SK-N-SH (cell line): Measurements from ENCODE around the gene ENPEP. TPM values are rescaled to one million over a fixed set of nuclear protein-coding genes. Genes with fewer than 3 reads are reported as not detected.

Source experiments
- CTCF ChIA-PET: fragments of 300-600, 350-600 bp; formaldehyde crosslinking; extraction: SDS; loops from one replicate; lab custom pipeline; 2021; lab: Yijun Ruan, JAX
- POLR2A ChIA-PET: fragments of 350-600 bp; sonication (Branson Sonifier 250); formaldehyde crosslinking; extraction: SDS; loops from one replicate; lab custom pipeline; 2020; ENCODE audit warnings: antibody characterized with exemption, inconsistent platforms; lab: Yijun Ruan, JAX
- DNase-seq: peaks from one replicate; pipeline ENCODE4 v3.0.0; 2012
- H2AFZ ChIP-seq: fragments of 200-600 bp; sonication (generic); 2 replicates; pipeline ENCODE4 v1.8.1; 2016; ENCODE audit warnings: antibody characterized with exemption, mild to moderate bottlenecking, low read depth
- H3F3A ChIP-seq: fragments of 200-600 bp; sonication (generic); replicated peaks from 2 replicates; pipeline ENCODE3; 2016; ENCODE audit warnings: antibody characterized with exemption, mild to moderate bottlenecking; ENCODE audit not compliant: insufficient read depth
- H3K27ac ChIP-seq, 2 experiments: fragments of 200-500 bp in 1 of 2; fragments of 200-600 bp in 1 of 2; sonication (Bioruptor generic) in 1 of 2; sonication (generic), shearing (Covaris generic) in 1 of 2; 2 replicates each; pipeline versions ENCODE4 v1.5.1 to v1.6.1; 2014 to 2016; ENCODE audit warnings: low read depth in 2 of 2, inconsistent platforms in 1 of 2, low read length in 1 of 2, mild to moderate bottlenecking in 1 of 2, mixed read lengths in 1 of 2
- H3K27me3 ChIP-seq: fragments of 200-600 bp; sonication (generic), shearing (Covaris generic); 2 replicates; pipeline ENCODE4 v1.6.1; 2016; ENCODE audit warnings: mixed run types; ENCODE audit not compliant: insufficient read depth
- H3K36me3 ChIP-seq, 2 experiments: fragments of 200-500 bp in 1 of 2; fragments of 200-600 bp in 1 of 2; sonication (Bioruptor generic) in 1 of 2; sonication (generic) in 1 of 2; replicated peaks in 1 of 2; 2 replicates each; pipeline versions ENCODE3 to v1.5.1; 2014 to 2016; ENCODE audit warnings: low read length in 1 of 2, mild to moderate bottlenecking in 1 of 2; ENCODE audit not compliant: insufficient read depth in 2 of 2, control insufficient read depth in 1 of 2
- H3K4me1 ChIP-seq, 2 experiments: fragments of 200-500 bp in 1 of 2; fragments of 200-600 bp in 1 of 2; sonication (Bioruptor generic) in 1 of 2; sonication (generic), shearing (Covaris generic) in 1 of 2; 2 replicates each; pipeline versions ENCODE4 v1.5.1 to v1.6.1; 2014 to 2016; ENCODE audit warnings: low read depth in 1 of 2, low read length in 1 of 2, mixed run types in 1 of 2; ENCODE audit not compliant: insufficient read depth in 2 of 2, control insufficient read depth in 1 of 2
- H3K4me2 ChIP-seq: fragments of 200-600 bp; sonication (generic), shearing (Covaris generic); 2 replicates; pipeline ENCODE4 v1.6.1; 2017; ENCODE audit warnings: mixed run types
- H3K4me3 ChIP-seq, 2 experiments: fragments of 200-500 bp in 1 of 2; fragments of 200-600 bp in 1 of 2; sonication (Bioruptor generic) in 1 of 2; sonication (generic), shearing (Covaris generic) in 1 of 2; 2 replicates each; pipeline versions ENCODE4 v1.5.1 to v1.8.1; 2014 to 2016; ENCODE audit warnings: low read depth in 2 of 2, inconsistent platforms in 1 of 2, low read length in 1 of 2, mild to moderate bottlenecking in 1 of 2, mixed read lengths in 1 of 2, moderate library complexity in 1 of 2
- H3K79me2 ChIP-seq: fragments of 200-600 bp; sonication (generic); 2 replicates; pipeline ENCODE4 v1.8.1; 2017; ENCODE audit warnings: mild to moderate bottlenecking; ENCODE audit not compliant: insufficient read depth
- H3K9ac ChIP-seq: fragments of 200-600 bp; sonication (generic); 2 replicates; pipeline ENCODE4 v1.6.1; 2017; ENCODE audit warnings: mixed run types
- H3K9me2 ChIP-seq: fragments of 200-600 bp; sonication (generic); 2 replicates; pipeline ENCODE4 v1.6.1; 2017; ENCODE audit warnings: mixed run types
- H3K9me3 ChIP-seq: fragments of 200-600 bp; sonication (generic); 2 replicates; pipeline ENCODE4 v1.6.1; 2017; ENCODE audit warnings: mixed run types, mild to moderate bottlenecking, moderate library complexity
- H4K20me1 ChIP-seq: fragments of 200-600 bp; sonication (generic); 2 replicates; pipeline ENCODE4 v1.6.1; 2017; ENCODE audit warnings: mild to moderate bottlenecking, mixed run types; ENCODE audit not compliant: insufficient read depth
- CTCF ChIP-seq: fragments of 200-600 bp; sonication (generic); IDR thresholded peaks from 2 replicates; pipeline ENCODE4 v1.6.1; 2017; ENCODE audit warnings: antibody characterized with exemption, mild to moderate bottlenecking, moderate library complexity
- ELF1 ChIP-seq: IDR thresholded peaks from 2 replicates; pipeline ENCODE4 v1.4.0; 2012
- EP300 ChIP-seq, 2 experiments: IDR thresholded peaks; 2 replicates each; pipeline versions ENCODE4 v1.4.0 to v1.6.1; 2012; ENCODE audit warnings: borderline replicate concordance in 1 of 2, low read depth in 1 of 2, low read length in 1 of 2
- EZH2phosphoT487 ChIP-seq: fragments of 200-600 bp; sonication (generic); IDR thresholded peaks from 2 replicates; pipeline ENCODE4 v1.6.1; 2017; ENCODE audit warnings: low read depth, mixed run types, mild to moderate bottlenecking, antibody characterized with exemption, moderate library complexity, borderline replicate concordance
- FOSL2 ChIP-seq: IDR thresholded peaks from 2 replicates; pipeline ENCODE4 v1.4.0; 2012; ENCODE audit warnings: low read depth, mild to moderate bottlenecking, moderate library complexity, borderline replicate concordance
- GABPA ChIP-seq: IDR thresholded peaks from 2 replicates; pipeline ENCODE4 v1.4.0; 2012; ENCODE audit warnings: low read depth, mild to moderate bottlenecking
- NFIC ChIP-seq: IDR thresholded peaks from 2 replicates; pipeline ENCODE4 v1.4.0; 2012; ENCODE audit warnings: borderline replicate concordance
- RAD21 ChIP-seq: IDR thresholded peaks from 2 replicates; pipeline ENCODE4 v1.6.1; 2012; ENCODE audit warnings: mild to moderate bottlenecking, low read length
- RCOR1 ChIP-seq: fragments of 150-350 bp; IDR thresholded peaks from 2 replicates; pipeline ENCODE4 v1.6.1; 2017; ENCODE audit warnings: antibody characterized with exemption, low read length
- REST ChIP-seq: IDR thresholded peaks from 2 replicates; pipeline ENCODE4 v1.6.1; 2012; ENCODE audit warnings: mild to moderate bottlenecking, low read depth, low read length, moderate library complexity
- SIN3A ChIP-seq: IDR thresholded peaks from 2 replicates; pipeline ENCODE4 v1.6.1; 2012; ENCODE audit warnings: low read depth, mild to moderate bottlenecking, low read length, moderate library complexity, borderline replicate concordance
- TAF1 ChIP-seq: IDR thresholded peaks from 2 replicates; pipeline ENCODE4 v1.6.1; 2012; ENCODE audit warnings: low read depth, mild to moderate bottlenecking, low read length, moderate library complexity, borderline replicate concordance
- TCF12 ChIP-seq: IDR thresholded peaks from 2 replicates; pipeline ENCODE4 v1.4.0; 2012
- USF2 ChIP-seq: fragments of 150-350 bp; IDR thresholded peaks from 2 replicates; pipeline ENCODE4 v1.6.1; 2017; ENCODE audit warnings: antibody characterized with exemption, low read length, low read depth, borderline replicate concordance
- WGBS: methylation state at CpG from one replicate; pipeline ENCODE4 v1.1.6; 2017; ENCODE audit warnings: low lambda C conversion rate; 5-methylcytosine and 5-hydroxymethylcytosine counted together
- polyA plus RNA-seq, 3 experiments: library from polyadenylated mRNA; depleted of rRNA; stranded (reverse); fragments of >200 nt; gene quantifications; 2 replicates each; pipeline ENCODE4 v1.2.3, GENCODE V29; 2012

The ENPEP gene
- polyA plus RNA-seq, 1 of the 3 experiments (the other 2 are of a cell fraction), result 0.16 TPM

GRCh38 chr4:110609044-110609750 lies 133.2 kb downstream of the ENPEP start:
- H3K4me2 ChIP-seq, result no peak overlapping the region
- CTCF ChIA-PET, result no interaction called here
- H3K9ac ChIP-seq, result no peak overlapping the region
- H3K4me1 ChIP-seq, result no peaks in the 10 kb centered on the region
- H3K79me2 ChIP-seq, result no peaks in the 10 kb centered on the region
- no peaks in the 10 kb centered on the region for H3F3A ChIP-seq
- peaks cover 59% of the 10 kb centered on the region for H3K27me3 ChIP-seq
- H3K36me3 ChIP-seq, result no peaks in the 10 kb centered on the region
- TF ChIP-seq TAF1 (no peak), SIN3A (no peak), NFIC (no peak), EP300 (IDR thresholded peaks at IDR 0.05; ENCODE audit: borderline replicate concordance in 1 of 2, low read depth in 1 of 2, low read length in 1 of 2) (no peak), REST (no peak), TCF12 (no peak), GABPA (no peak), RAD21 (no peak), RCOR1 (no peak), FOSL2 (no peak), USF2 (no peak), EZH2phosphoT487 (no peak), ELF1 (no peak), CTCF (no peak)
- TF ChIP-seq, all 33 proteins: peak for 0
- H3K27ac ChIP-seq, result no peak overlapping the region
- POLR2A ChIA-PET, result no interaction called here
- no peak overlapping the region for H3K4me3 ChIP-seq
- WGBS, result 12% methylated on average over 6 of the region's 6 CpGs
- no peaks in the 10 kb centered on the region for H4K20me1 ChIP-seq
- DNase-seq, result no peak
- no peaks in the 10 kb centered on the region for H3K9me3 ChIP-seq
- H3K9me2 ChIP-seq, result no peaks in the 10 kb centered on the region
- no peak overlapping the region for H2AFZ ChIP-seq
